Inferior parietal cortex (tissue), 1 donor: Measurements from ENCODE around the gene ITPR2.
"Not testable (repeated sequence)": the region's sequence is repeated elsewhere in the genome, so short reads cannot be mapped to it uniquely, and the experiment has no call there.

ENCODE experiments used
- DNase-seq: peaks from one replicate; pipeline ENCODE4 v3.0.0-alpha.2; 2016; ENCODE audit errors: extremely low spot score

Gene ITPR2

GRCh38 chr12:26786865-26787514, 46.0 kb downstream of the ITPR2 start:
- DNase-seq = no peak

- no peak for DNase-seq
Measured at GRCh38 chr12:26786491-26786864, 46.5 kb downstream of the ITPR2 start.

GRCh38 chr12:26783816-26784379, 49.1 kb downstream of the ITPR2 start:
- not testable (repeated sequence) for DNase-seq

- DNase-seq = no peak
Measured at GRCh38 chr12:26783131-26783526, 49.9 kb downstream of the ITPR2 start.

GRCh38 chr12:26782372-26783130, 50.4 kb downstream of the ITPR2 start:
- no peak for DNase-seq

GRCh38 chr12:26780656-26781055, 52.3 kb downstream of the ITPR2 start:
- DNase-seq = not testable (repeated sequence)

GRCh38 chr12:26778173-26778775, 54.7 kb downstream of the ITPR2 start:
- DNase-seq = not testable (repeated sequence)

- no peak for DNase-seq
Measured at GRCh38 chr12:26777236-26777635, 55.8 kb downstream of the ITPR2 start.

GRCh38 chr12:26775991-26776390, 57.0 kb downstream of the ITPR2 start:
- DNase-seq = not testable (repeated sequence)

GRCh38 chr12:26773313-26774104, 59.5 kb downstream of the ITPR2 start:
- no peak for DNase-seq

GRCh38 chr12:26771861-26772260, 61.1 kb downstream of the ITPR2 start:
- no peak for DNase-seq

GRCh38 chr12:26770239-26771070, 62.5 kb downstream of the ITPR2 start:
- DNase-seq = no peak

GRCh38 chr12:26769611-26770010, 63.4 kb downstream of the ITPR2 start:
- DNase-seq = no peak

GRCh38 chr12:26768611-26769603, 64.1 kb downstream of the ITPR2 start:
- DNase-seq = no peak

- no peak for DNase-seq
Measured at GRCh38 chr12:26767865-26768264, 65.1 kb downstream of the ITPR2 start.

GRCh38 chr12:26767116-26767515, 65.9 kb downstream of the ITPR2 start:
- no peak for DNase-seq

GRCh38 chr12:26762186-26762585, 70.8 kb downstream of the ITPR2 start:
- no peak for DNase-seq

GRCh38 chr12:26761775-26762174, 71.2 kb downstream of the ITPR2 start:
- DNase-seq = no peak

- no peak for DNase-seq
Measured at GRCh38 chr12:26760657-26761293, 72.2 kb downstream of the ITPR2 start.
